Loucy (cell line): ENCODE data around the gene IRF2.

Experiments used
- CTCF ChIP-seq: fragments of 200-600 bp; sonication (generic); conservative IDR thresholded peaks from 2 replicates; pipeline ENCODE4 v1.5.1; 2014; ENCODE audit warnings: mild to moderate bottlenecking, antibody characterized with exemption, low read length
- EZH2phosphoT487 ChIP-seq: fragments of 200-600 bp; IDR thresholded peaks from 2 replicates; pipeline ENCODE4 v1.6.1; 2018; ENCODE audit warnings: antibody characterized with exemption, mild to moderate bottlenecking, moderate library complexity, borderline replicate concordance

- TF ChIP-seq EZH2phosphoT487 (no peak), CTCF (peak; percentile 20; the same call in 1 of the 2 replicates)
These were observed 36.6 kb downstream of the IRF2 start for GRCh38 chr4:184437565-184438265.
